ENCODE measurements around the gene UCK2. TPM values are rescaled to one million over a fixed set of nuclear protein-coding genes. Genes with fewer than 3 reads are reported as not detected.

UCK2 gene
- total RNA-seq, 1 donor = 74.2 TPM

- no peaks in the 10 kb centered on the region for H3K4me1 ChIP-seq (ENCODE audit: insufficient read depth, low read length)
- no peaks in the 10 kb centered on the region for H3K36me3 ChIP-seq (ENCODE audit: insufficient read depth, low read length)
- no peak overlapping the region for H3K4me3 ChIP-seq (ENCODE audit: insufficient read depth, low read length)
- DNase-seq (ENCODE audit: insufficient read length, low spot score, missing footprints) = no peak
- H3K79me2 ChIP-seq (ENCODE audit: insufficient read depth, low read length) = no peaks in the 10 kb centered on the region
- no peak overlapping the region for H3K27ac ChIP-seq (ENCODE audit: low read depth, low read length)
- no peak overlapping the region for H2AFZ ChIP-seq (ENCODE audit: low read length)
- no peak overlapping the region for H3K4me2 ChIP-seq (ENCODE audit: insufficient read depth, low read length)
- no peaks in the 10 kb centered on the region for H3K9me3 ChIP-seq (ENCODE audit: low read depth, low read length)
- no peak for TF ChIP-seq CTCF (IDR thresholded peaks at IDR 0.05; ENCODE audit: extremely low read depth, low read depth, low read length)
- no peaks in the 10 kb centered on the region for H4K20me1 ChIP-seq (ENCODE audit: insufficient read depth, low read length)
- H3K27me3 ChIP-seq (ENCODE audit: insufficient read depth, low read length) = no peaks in the 10 kb centered on the region
Measured at GRCh38 chr1:165927169-165927568, 99.8 kb downstream of the UCK2 start.

- DNase-seq (ENCODE audit: insufficient read length, low spot score, missing footprints) = no peak
- H3K4me1 ChIP-seq (ENCODE audit: insufficient read depth, low read length) = no peaks in the 10 kb centered on the region
- no peak overlapping the region for H3K27ac ChIP-seq (ENCODE audit: low read depth, low read length)
- no peaks in the 10 kb centered on the region for H3K27me3 ChIP-seq (ENCODE audit: insufficient read depth, low read length)
- TF ChIP-seq CTCF (IDR thresholded peaks at IDR 0.05; ENCODE audit: extremely low read depth, low read depth, low read length) = peak; percentile 82
- H3K79me2 ChIP-seq (ENCODE audit: insufficient read depth, low read length) = no peaks in the 10 kb centered on the region
- H4K20me1 ChIP-seq (ENCODE audit: insufficient read depth, low read length) = no peaks in the 10 kb centered on the region
- H2AFZ ChIP-seq (ENCODE audit: low read length) = no peak overlapping the region
- H3K9me3 ChIP-seq (ENCODE audit: low read depth, low read length) = no peaks in the 10 kb centered on the region
- no peak overlapping the region for H3K4me3 ChIP-seq (ENCODE audit: insufficient read depth, low read length)
- H3K4me2 ChIP-seq (ENCODE audit: insufficient read depth, low read length) = no peak overlapping the region
- H3K36me3 ChIP-seq (ENCODE audit: insufficient read depth, low read length) = no peaks in the 10 kb centered on the region
Measured at GRCh38 chr1:165928075-165928731, 100.8 kb downstream of the UCK2 start.

GRCh38 chr1:165930961-165931360 lies 103.5 kb downstream of the UCK2 start:
- H3K36me3 ChIP-seq (ENCODE audit: insufficient read depth, low read length) = no peaks in the 10 kb centered on the region
- no peaks in the 10 kb centered on the region for H4K20me1 ChIP-seq (ENCODE audit: insufficient read depth, low read length)
- H3K27ac ChIP-seq (ENCODE audit: low read depth, low read length) = no peak overlapping the region
- no peaks in the 10 kb centered on the region for H3K27me3 ChIP-seq (ENCODE audit: insufficient read depth, low read length)
- H3K4me1 ChIP-seq (ENCODE audit: insufficient read depth, low read length) = no peaks in the 10 kb centered on the region
- no peaks in the 10 kb centered on the region for H3K9me3 ChIP-seq (ENCODE audit: low read depth, low read length)
- no peak overlapping the region for H3K4me2 ChIP-seq (ENCODE audit: insufficient read depth, low read length)
- no peak overlapping the region for H2AFZ ChIP-seq (ENCODE audit: low read length)
- no peak for DNase-seq (ENCODE audit: insufficient read length, low spot score, missing footprints)
- no peaks in the 10 kb centered on the region for H3K79me2 ChIP-seq (ENCODE audit: insufficient read depth, low read length)
- TF ChIP-seq CTCF (IDR thresholded peaks at IDR 0.05; ENCODE audit: extremely low read depth, low read depth, low read length) = no peak
- no peak overlapping the region for H3K4me3 ChIP-seq (ENCODE audit: insufficient read depth, low read length)

GRCh38 chr1:165933446-165934170 lies 106.2 kb downstream of the UCK2 start:
- no peak for TF ChIP-seq CTCF (IDR thresholded peaks at IDR 0.05; ENCODE audit: extremely low read depth, low read depth, low read length)
- no peaks in the 10 kb centered on the region for H3K4me1 ChIP-seq (ENCODE audit: insufficient read depth, low read length)
- no peaks in the 10 kb centered on the region for H3K79me2 ChIP-seq (ENCODE audit: insufficient read depth, low read length)
- H3K27ac ChIP-seq (ENCODE audit: low read depth, low read length) = no peak overlapping the region
- H3K4me2 ChIP-seq (ENCODE audit: insufficient read depth, low read length) = no peak overlapping the region
- no peaks in the 10 kb centered on the region for H3K27me3 ChIP-seq (ENCODE audit: insufficient read depth, low read length)
- H4K20me1 ChIP-seq (ENCODE audit: insufficient read depth, low read length) = no peaks in the 10 kb centered on the region
- H3K36me3 ChIP-seq (ENCODE audit: insufficient read depth, low read length) = no peaks in the 10 kb centered on the region
- DNase-seq (ENCODE audit: insufficient read length, low spot score, missing footprints) = no peak
- H3K9me3 ChIP-seq (ENCODE audit: low read depth, low read length) = no peaks in the 10 kb centered on the region
- H3K4me3 ChIP-seq (ENCODE audit: insufficient read depth, low read length) = no peak overlapping the region
- H2AFZ ChIP-seq (ENCODE audit: low read length) = no peak overlapping the region

Measured in osteoblast (primary cell).